NCI-H2029 treated with DMSO at 0.1 percent for 48 hours (cell line): ENCODE measurements around the gene NCOR1.
"Not testable (repeated sequence)": the region's sequence is repeated elsewhere in the genome, so short reads cannot be mapped to it uniquely, and the experiment has no call there.

Source experiments
- DNase-seq: peaks from one replicate; lab custom pipeline; 2025; lab: John Stamatoyannopoulos, UW

NCOR1 gene

GRCh38 chr17:16215273-16215964 lies at the start of gene NCOR1:
TSS of gene NCOR1 (minus strand) at chr17:16215534. CDS start at chr17:16194569, 20,965 bp downstream.
- DNase-seq = peak; percentile 52

GRCh38 chr17:16262201-16262600 lies 46.9 kb upstream of the NCOR1 start:
- no peak for DNase-seq

- DNase-seq = no peak
Observed at GRCh38 chr17:16261049-16261448, 45.7 kb upstream of the NCOR1 start.

- no peak for DNase-seq
Observed at GRCh38 chr17:16259926-16260325, 44.6 kb upstream of the NCOR1 start.

- DNase-seq = no peak
Observed at GRCh38 chr17:16258901-16259300, 43.6 kb upstream of the NCOR1 start.

GRCh38 chr17:16255481-16255921 lies 40.2 kb upstream of the NCOR1 start:
- peak; percentile 66 for DNase-seq

GRCh38 chr17:16254773-16255400 lies 39.6 kb upstream of the NCOR1 start:
- no peak for DNase-seq

GRCh38 chr17:16251556-16251955 lies 36.2 kb upstream of the NCOR1 start:
- no peak for DNase-seq

GRCh38 chr17:16251043-16251442 lies 35.7 kb upstream of the NCOR1 start:
- DNase-seq = no peak

- DNase-seq = no peak
Observed at GRCh38 chr17:16250635-16251034, 35.3 kb upstream of the NCOR1 start.

- no peak for DNase-seq
Observed at GRCh38 chr17:16247586-16247984, 32.3 kb upstream of the NCOR1 start.

GRCh38 chr17:16243801-16244567 lies 28.6 kb upstream of the NCOR1 start:
- DNase-seq = no peak

GRCh38 chr17:16243385-16243784 lies 28.1 kb upstream of the NCOR1 start:
- DNase-seq = no peak

GRCh38 chr17:16241906-16242399 lies 26.6 kb upstream of the NCOR1 start:
- no peak for DNase-seq

- no peak for DNase-seq
Observed at GRCh38 chr17:16239931-16240330, 24.6 kb upstream of the NCOR1 start.

GRCh38 chr17:16232391-16232790 lies 17.1 kb upstream of the NCOR1 start:
- DNase-seq = no peak

GRCh38 chr17:16229912-16230561 lies 14.7 kb upstream of the NCOR1 start:
- not testable (repeated sequence) for DNase-seq

GRCh38 chr17:16222406-16222805 lies 7.1 kb upstream of the NCOR1 start:
- DNase-seq = no peak

GRCh38 chr17:16217002-16217635 lies 1.8 kb upstream of the NCOR1 start, which contains the start of gene PIGL:
TSS of gene PIGL (plus strand) at chr17:16217210. CDS start at chr17:16217227, 17 bp downstream.
- DNase-seq = peak; percentile 85

GRCh38 chr17:16216341-16217001 lies 1.1 kb upstream of the NCOR1 start:
- not testable (repeated sequence) for DNase-seq

GRCh38 chr17:16215965-16216316 lies 607 bp upstream of the NCOR1 start:
- DNase-seq = no peak
